Measurements from ENCODE around the gene TEX261.

DNA sequence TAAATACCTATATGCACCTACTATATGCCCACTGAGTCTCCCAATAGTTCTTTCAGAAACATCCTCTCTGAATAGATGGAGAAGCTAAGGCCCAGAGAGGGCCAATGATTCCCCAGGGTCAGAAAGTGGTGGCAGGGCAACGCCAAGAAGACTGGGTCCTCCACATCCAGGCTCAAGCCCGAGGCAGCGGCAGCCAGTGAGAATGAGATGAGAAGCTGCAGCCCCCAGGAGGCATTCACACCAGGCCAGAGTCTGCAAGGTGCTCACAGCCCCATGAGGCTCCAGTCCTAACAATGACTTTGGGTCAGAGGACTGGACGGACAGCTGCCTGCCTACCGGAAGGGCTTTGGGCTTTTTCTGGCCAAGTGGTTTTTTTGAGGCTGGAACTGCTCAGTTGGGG, 3.5 kb downstream of the TEX261 start:
- TF ChIP-seq, protein P1, sequence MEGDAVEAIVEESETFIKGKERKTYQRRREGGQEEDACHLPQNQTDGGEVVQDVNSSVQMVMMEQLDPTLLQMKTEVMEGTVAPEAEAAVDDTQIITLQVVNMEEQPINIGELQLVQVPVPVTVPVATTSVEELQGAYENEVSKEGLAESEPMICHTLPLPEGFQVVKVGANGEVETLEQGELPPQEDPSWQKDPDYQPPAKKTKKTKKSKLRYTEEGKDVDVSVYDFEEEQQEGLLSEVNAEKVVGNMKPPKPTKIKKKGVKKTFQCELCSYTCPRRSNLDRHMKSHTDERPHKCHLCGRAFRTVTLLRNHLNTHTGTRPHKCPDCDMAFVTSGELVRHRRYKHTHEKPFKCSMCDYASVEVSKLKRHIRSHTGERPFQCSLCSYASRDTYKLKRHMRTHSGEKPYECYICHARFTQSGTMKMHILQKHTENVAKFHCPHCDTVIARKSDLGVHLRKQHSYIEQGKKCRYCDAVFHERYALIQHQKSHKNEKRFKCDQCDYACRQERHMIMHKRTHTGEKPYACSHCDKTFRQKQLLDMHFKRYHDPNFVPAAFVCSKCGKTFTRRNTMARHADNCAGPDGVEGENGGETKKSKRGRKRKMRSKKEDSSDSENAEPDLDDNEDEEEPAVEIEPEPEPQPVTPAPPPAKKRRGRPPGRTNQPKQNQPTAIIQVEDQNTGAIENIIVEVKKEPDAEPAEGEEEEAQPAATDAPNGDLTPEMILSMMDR (IDR thresholded peaks at IDR 0.05): no peak
- TF ChIP-seq POLR2A (IDR thresholded peaks at IDR 0.05): no peak

All from adrenal gland (tissue), 5 donors.